Astrocyte (in vitro differentiated cells and primary cell): ENCODE results near the gene PLB1. TPM values are rescaled to one million over a fixed set of nuclear protein-coding genes. Genes with fewer than 3 reads are reported as not detected.

Experiments used
- DNase-seq: peaks from one replicate; pipeline ENCODE4 v3.0.0-alpha.2; 2010; ENCODE audit warnings: low read depth
- FAIRE-seq: peaks from 2 replicates; lab custom pipeline; 2011; peaks lifted over from hg19 to GRCh38; lab: Jason Lieb, UNC
- H2AFZ ChIP-seq: 2 replicates; pipeline ENCODE4 v1.6.0; 2012; ENCODE audit warnings: low read depth, low read length, inconsistent platforms
- H3K27ac ChIP-seq: 2 replicates; pipeline ENCODE4 v1.5.1; 2011; ENCODE audit warnings: low read depth, low read length, inconsistent platforms
- H3K27me3 ChIP-seq: 2 replicates; pipeline ENCODE4 v1.6.0; 2011; ENCODE audit warnings: low read length, inconsistent platforms; ENCODE audit not compliant: insufficient read depth
- H3K36me3 ChIP-seq: 2 replicates; pipeline ENCODE4 v1.5.1; 2011; ENCODE audit warnings: low read length, inconsistent platforms; ENCODE audit not compliant: insufficient read depth
- H3K4me1 ChIP-seq: 2 replicates; pipeline ENCODE4 v1.5.1; 2011; ENCODE audit warnings: low read length, inconsistent platforms; ENCODE audit not compliant: insufficient read depth
- H3K4me2 ChIP-seq: 2 replicates; pipeline ENCODE4 v1.6.0; 2012; ENCODE audit warnings: low read length, inconsistent platforms
- H3K4me3 ChIP-seq: 2 replicates; pipeline ENCODE4 v1.5.1; 2011; ENCODE audit warnings: low read depth, mild to moderate bottlenecking, low read length, inconsistent platforms; ENCODE audit not compliant: insufficient read depth
- H3K79me2 ChIP-seq: 2 replicates; pipeline ENCODE4 v1.6.0; 2012; ENCODE audit warnings: mild to moderate bottlenecking, low read length, inconsistent platforms; ENCODE audit not compliant: insufficient read depth
- H3K9ac ChIP-seq: 2 replicates; pipeline ENCODE4 v1.6.0; 2012; ENCODE audit warnings: mild to moderate bottlenecking, low read length, inconsistent platforms
- H3K9me3 ChIP-seq: 2 replicates; pipeline ENCODE4 v1.5.1; 2012; ENCODE audit warnings: low read depth, mild to moderate bottlenecking, low read length, inconsistent platforms; ENCODE audit not compliant: insufficient read depth
- H4K20me1 ChIP-seq: 2 replicates; pipeline ENCODE4 v1.6.0; 2012; ENCODE audit warnings: low read length, inconsistent platforms; ENCODE audit not compliant: insufficient read depth
- H3K27ac Mint-ChIP-seq: one replicate; pipeline ENCODE4 v1.8.0; 2021; ENCODE audit warnings: mild to moderate bottlenecking, mixed read lengths; ENCODE audit not compliant: unreplicated experiment
- H3K27me3 Mint-ChIP-seq: one replicate; pipeline ENCODE4 v1.8.0; 2021; ENCODE audit warnings: low read depth, mixed read lengths; ENCODE audit not compliant: unreplicated experiment
- H3K36me3 Mint-ChIP-seq: one replicate; pipeline ENCODE4 v1.8.0; 2021; ENCODE audit warnings: low read depth, mixed read lengths; ENCODE audit not compliant: unreplicated experiment
- H3K4me1 Mint-ChIP-seq: one replicate; pipeline ENCODE4 v1.8.0; 2021; ENCODE audit warnings: low read depth, mixed read lengths; ENCODE audit not compliant: unreplicated experiment
- H3K4me3 Mint-ChIP-seq: one replicate; pipeline ENCODE4 v1.8.0; 2021; ENCODE audit warnings: mild to moderate bottlenecking, moderate library complexity, mixed read lengths; ENCODE audit not compliant: unreplicated experiment
- H3K9me3 Mint-ChIP-seq: one replicate; pipeline ENCODE4 v1.8.0; 2021; ENCODE audit warnings: mild to moderate bottlenecking, mixed read lengths; ENCODE audit not compliant: unreplicated experiment
- EZH2 ChIP-seq: IDR thresholded peaks from 2 replicates; pipeline ENCODE4 v1.6.1; 2012; ENCODE audit warnings: mild to moderate bottlenecking, low read length, inconsistent platforms; ENCODE audit not compliant: insufficient read depth
- total RNA-seq: library from RNA; stranded (reverse); gene quantifications from 2 replicates; pipeline ENCODE4 v1.2.1, GENCODE V29; 2021
- TF ChIP-seq, protein P1 (sequence below): IDR thresholded peaks from 2 replicates; pipeline ENCODE4 v1.5.1; 2011; ENCODE audit warnings: low read depth, mild to moderate bottlenecking, inconsistent platforms, low read length, moderate library complexity; ENCODE audit not compliant: insufficient read depth

Gene PLB1
- total RNA-seq, 1 donor from 2014 or later: 0.98 TPM

DNA sequence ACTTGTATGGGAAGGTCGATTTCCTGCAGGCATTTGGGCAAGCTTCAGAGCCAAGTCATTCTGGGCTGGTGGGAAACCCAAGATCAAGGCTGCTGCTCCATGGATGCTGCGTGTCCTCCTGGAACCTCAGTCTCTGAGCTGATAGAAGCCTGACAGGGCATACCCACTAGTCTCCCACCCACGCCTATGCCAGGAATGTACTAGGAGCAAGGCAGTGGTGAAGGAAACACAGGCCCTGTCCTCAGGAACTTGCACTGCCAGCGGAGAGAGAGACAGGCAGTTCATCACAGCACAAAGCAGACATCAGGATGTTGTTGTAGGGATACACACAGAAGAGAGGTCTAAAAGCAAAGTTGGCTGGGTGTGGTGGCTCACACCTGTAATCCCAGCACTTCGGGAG, 84.2 kb downstream of the PLB1 start:
- H3K27ac Mint-ChIP-seq: peak overlapping the region; percentile 72
- H3K4me1 Mint-ChIP-seq: peaks cover 21% of the 10 kb centered on the region
- TF ChIP-seq EZH2: no peak
- TF ChIP-seq, protein P1, sequence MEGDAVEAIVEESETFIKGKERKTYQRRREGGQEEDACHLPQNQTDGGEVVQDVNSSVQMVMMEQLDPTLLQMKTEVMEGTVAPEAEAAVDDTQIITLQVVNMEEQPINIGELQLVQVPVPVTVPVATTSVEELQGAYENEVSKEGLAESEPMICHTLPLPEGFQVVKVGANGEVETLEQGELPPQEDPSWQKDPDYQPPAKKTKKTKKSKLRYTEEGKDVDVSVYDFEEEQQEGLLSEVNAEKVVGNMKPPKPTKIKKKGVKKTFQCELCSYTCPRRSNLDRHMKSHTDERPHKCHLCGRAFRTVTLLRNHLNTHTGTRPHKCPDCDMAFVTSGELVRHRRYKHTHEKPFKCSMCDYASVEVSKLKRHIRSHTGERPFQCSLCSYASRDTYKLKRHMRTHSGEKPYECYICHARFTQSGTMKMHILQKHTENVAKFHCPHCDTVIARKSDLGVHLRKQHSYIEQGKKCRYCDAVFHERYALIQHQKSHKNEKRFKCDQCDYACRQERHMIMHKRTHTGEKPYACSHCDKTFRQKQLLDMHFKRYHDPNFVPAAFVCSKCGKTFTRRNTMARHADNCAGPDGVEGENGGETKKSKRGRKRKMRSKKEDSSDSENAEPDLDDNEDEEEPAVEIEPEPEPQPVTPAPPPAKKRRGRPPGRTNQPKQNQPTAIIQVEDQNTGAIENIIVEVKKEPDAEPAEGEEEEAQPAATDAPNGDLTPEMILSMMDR: no peak
- Histone ChIP-seq H4K20me1 (no peaks in the 10 kb centered on the region), H3K9me3 (no peaks in the 10 kb centered on the region), H3K9ac (no peak overlapping the region), H3K4me3 (no peak overlapping the region), H3K27ac (no peak overlapping the region), H3K4me2 (no peak overlapping the region), H3K4me1 (peaks cover 19% of the 10 kb centered on the region), H3K27me3 (no peaks in the 10 kb centered on the region), H2AFZ (no peak overlapping the region), H3K36me3 (no peaks in the 10 kb centered on the region), H3K79me2 (no peaks in the 10 kb centered on the region)
- peaks cover 6% of the 10 kb centered on the region for H3K9me3 Mint-ChIP-seq
- no peaks in the 10 kb centered on the region for H3K36me3 Mint-ChIP-seq
- no peak overlapping the region for H3K4me3 Mint-ChIP-seq
- DNase-seq (no peak), FAIRE-seq (no peak)
- H3K27me3 Mint-ChIP-seq: no peaks in the 10 kb centered on the region

DNA sequence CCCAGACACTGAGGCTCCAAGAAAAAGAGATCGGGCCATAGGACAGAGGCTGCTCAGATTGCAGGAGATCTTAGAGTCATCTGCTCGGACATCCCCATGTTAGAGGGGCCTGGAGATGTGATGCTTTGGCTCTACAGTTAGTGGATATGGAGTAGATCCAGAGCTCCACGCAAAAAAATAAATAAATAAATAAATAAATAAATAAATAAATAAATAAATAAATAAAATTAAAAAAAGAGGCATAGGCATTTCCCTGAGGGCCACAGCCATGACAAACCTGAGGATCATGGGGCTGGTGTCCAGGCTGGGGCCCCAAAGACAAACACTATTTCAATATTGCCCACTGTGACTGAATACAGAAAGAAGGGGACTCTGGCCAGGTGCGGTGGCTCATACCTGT, 85.5 kb downstream of the PLB1 start:
- Histone ChIP-seq H3K79me2 (no peaks in the 10 kb centered on the region), H3K36me3 (no peaks in the 10 kb centered on the region), H3K9ac (no peak overlapping the region), H3K27ac (no peak overlapping the region), H4K20me1 (no peaks in the 10 kb centered on the region), H3K27me3 (no peaks in the 10 kb centered on the region), H3K4me2 (no peak overlapping the region), H3K9me3 (no peaks in the 10 kb centered on the region), H3K4me1 (peaks cover 23% of the 10 kb centered on the region), H2AFZ (no peak overlapping the region), H3K4me3 (no peak overlapping the region)
- H3K4me3 Mint-ChIP-seq: no peak overlapping the region
- peaks cover 6% of the 10 kb centered on the region for H3K9me3 Mint-ChIP-seq
- H3K4me1 Mint-ChIP-seq: peaks cover 21% of the 10 kb centered on the region
- H3K36me3 Mint-ChIP-seq: no peaks in the 10 kb centered on the region
- FAIRE-seq (no peak), DNase-seq (no peak)
- H3K27ac Mint-ChIP-seq: no peak overlapping the region
- TF ChIP-seq EZH2: no peak
- TF ChIP-seq, protein P1: no peak
- no peaks in the 10 kb centered on the region for H3K27me3 Mint-ChIP-seq

DNA sequence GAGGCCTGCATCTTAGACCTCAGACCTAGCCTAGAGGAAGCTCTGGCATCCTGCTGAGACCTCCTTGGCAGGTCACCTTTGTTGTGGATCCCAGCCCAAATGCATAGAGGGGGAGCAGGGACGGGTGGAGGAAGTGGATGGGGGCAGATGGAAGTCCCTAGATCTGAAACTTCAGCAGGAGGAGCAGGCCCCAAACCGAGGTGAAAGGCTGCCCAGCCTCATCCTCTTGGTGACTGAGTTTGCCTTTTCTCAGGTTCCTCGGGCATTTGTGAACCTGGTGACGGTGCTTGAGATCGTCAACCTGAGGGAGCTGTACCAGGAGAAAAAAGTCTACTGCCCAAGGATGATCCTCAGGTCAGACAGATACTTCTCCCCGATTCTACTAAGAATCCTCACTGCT, 86.3 kb downstream of the PLB1 start:
- TF ChIP-seq, protein P1: no peak
- no peak for TF ChIP-seq EZH2
- Mint-ChIP-seq H3K27me3 (no peaks in the 10 kb centered on the region), H3K4me3 (no peak overlapping the region), H3K4me1 (peaks cover 21% of the 10 kb centered on the region), H3K27ac (no peak overlapping the region), H3K36me3 (no peaks in the 10 kb centered on the region), H3K9me3 (peaks cover 6% of the 10 kb centered on the region)
- FAIRE-seq: no peak
- Histone ChIP-seq H2AFZ (no peak overlapping the region), H3K9me3 (no peaks in the 10 kb centered on the region), H3K4me3 (no peak overlapping the region), H3K9ac (no peak overlapping the region), H3K4me2 (no peak overlapping the region), H3K4me1 (peaks cover 23% of the 10 kb centered on the region), H3K79me2 (no peaks in the 10 kb centered on the region), H3K27ac (no peak overlapping the region), H3K36me3 (no peaks in the 10 kb centered on the region), H4K20me1 (no peaks in the 10 kb centered on the region), H3K27me3 (no peaks in the 10 kb centered on the region)
- no peak for DNase-seq
